Osteoblast (primary cell): ENCODE measurements around the gene FSHR. TPM values are rescaled to one million over a fixed set of nuclear protein-coding genes. Genes with fewer than 3 reads are reported as not detected.

Experiments used
- DNase-seq: peaks from one replicate; pipeline ENCODE4 v3.0.0; 2011; ENCODE audit warnings: low spot score, mixed read lengths; ENCODE audit not compliant: insufficient read length; ENCODE audit errors: missing footprints
- H2AFZ ChIP-seq: 2 replicates; pipeline ENCODE4 v1.6.0; 2011; ENCODE audit warnings: mild to moderate bottlenecking, low read length
- H3K27ac ChIP-seq: 2 replicates; pipeline ENCODE4 v1.5.1; 2011; ENCODE audit warnings: mild to moderate bottlenecking, low read depth, low read length, moderate library complexity
- H3K27me3 ChIP-seq: 2 replicates; pipeline ENCODE4 v1.6.0; 2012; ENCODE audit warnings: mild to moderate bottlenecking, control low read depth, inconsistent platforms, low read length, moderate library complexity; ENCODE audit not compliant: insufficient read depth
- H3K36me3 ChIP-seq: 2 replicates; pipeline ENCODE4 v1.5.1; 2011; ENCODE audit warnings: mild to moderate bottlenecking, low read length, control low read depth, moderate library complexity; ENCODE audit not compliant: insufficient read depth
- H3K4me1 ChIP-seq: 2 replicates; pipeline ENCODE4 v1.5.1; 2011; ENCODE audit warnings: mild to moderate bottlenecking, low read length, control low read depth, moderate library complexity; ENCODE audit not compliant: insufficient read depth
- H3K4me2 ChIP-seq: 2 replicates; pipeline ENCODE4 v1.6.0; 2011; ENCODE audit warnings: mild to moderate bottlenecking, low read length; ENCODE audit not compliant: insufficient read depth
- H3K4me3 ChIP-seq: fragments of 200-600 bp; sonication (generic); 3 replicates; pipeline ENCODE4 v1.5.1; 2012; ENCODE audit warnings: mild to moderate bottlenecking, low read length, inconsistent platforms; ENCODE audit not compliant: insufficient read depth
- H3K79me2 ChIP-seq: 2 replicates; pipeline ENCODE4 v1.6.0; 2012; ENCODE audit warnings: mild to moderate bottlenecking, low read length, control low read depth, inconsistent platforms; ENCODE audit not compliant: insufficient read depth
- H3K9me3 ChIP-seq: 2 replicates; pipeline ENCODE4 v1.5.1; 2011; ENCODE audit warnings: low read depth, low read length, control low read depth
- H4K20me1 ChIP-seq: 2 replicates; pipeline ENCODE4 v1.6.0; 2012; ENCODE audit warnings: mild to moderate bottlenecking, low read length, control low read depth; ENCODE audit not compliant: insufficient read depth
- CTCF ChIP-seq: IDR thresholded peaks from 2 replicates; pipeline ENCODE4 v1.5.1; 2011; ENCODE audit warnings: mild to moderate bottlenecking, low read depth, low read length, moderate library complexity; ENCODE audit errors: extremely low read depth
- total RNA-seq: library from RNA; depleted of rRNA; stranded (reverse); fragments of >200 nt; gene quantifications from 2 replicates; pipeline ENCODE4 v1.2.3, GENCODE V29; 2012

The FSHR gene
- 0.29 and 0.36 TPM in 2 replicates for total RNA-seq

GRCh38 chr2:49154140-49154539 lies at the start of gene FSHR:
Gene FSHR (minus strand): TSS chr2:49154515. CDS start chr2:49154417, 98 bp downstream.
- Histone ChIP-seq H3K36me3 (no peaks in the 10 kb centered on the region), H4K20me1 (no peaks in the 10 kb centered on the region), H3K4me3 (no peak within 1 kb of the TSS), H3K9me3 (no peaks in the 10 kb centered on the region), H3K4me1 (no peaks in the 10 kb centered on the region), H3K4me2 (no peak within 1 kb of the TSS), H3K27ac (no peak within 1 kb of the TSS), H3K79me2 (no peaks in the 10 kb centered on the region), H3K27me3 (no peaks in the 10 kb centered on the region), H2AFZ (no peak within 1 kb of the TSS)
- TF ChIP-seq CTCF, result no peak
- no peak for DNase-seq

GRCh38 chr2:49199266-49199665 lies 45.0 kb upstream of the FSHR start:
- no peak overlapping the region for H3K4me2 ChIP-seq
- H3K79me2 ChIP-seq, result no peaks in the 10 kb centered on the region

GRCh38 chr2:49194701-49195100 lies 40.4 kb upstream of the FSHR start:
- DNase-seq, result no peak
- H3K79me2 ChIP-seq, result no peaks in the 10 kb centered on the region
- H3K9me3 ChIP-seq, result no peaks in the 10 kb centered on the region

More at GRCh38 chr2:49199266-49199665, 45.0 kb upstream of the FSHR start:
- no peaks in the 10 kb centered on the region for H3K27me3 ChIP-seq
- H4K20me1 ChIP-seq, result no peaks in the 10 kb centered on the region
- no peak for TF ChIP-seq CTCF
- no peaks in the 10 kb centered on the region for H3K4me1 ChIP-seq
- no peaks in the 10 kb centered on the region for H3K9me3 ChIP-seq
- no peak overlapping the region for H3K4me3 ChIP-seq
- no peaks in the 10 kb centered on the region for H3K36me3 ChIP-seq
- H3K27ac ChIP-seq, result no peak overlapping the region
- no peak for DNase-seq
- no peak overlapping the region for H2AFZ ChIP-seq

GRCh38 chr2:49192036-49192435 lies 37.7 kb upstream of the FSHR start:
- Histone ChIP-seq H3K36me3 (no peaks in the 10 kb centered on the region), H3K9me3 (no peaks in the 10 kb centered on the region), H2AFZ (no peak overlapping the region), H3K79me2 (no peaks in the 10 kb centered on the region), H3K4me3 (no peak overlapping the region), H3K4me1 (no peaks in the 10 kb centered on the region), H4K20me1 (no peaks in the 10 kb centered on the region), H3K4me2 (no peak overlapping the region), H3K27ac (no peak overlapping the region), H3K27me3 (no peaks in the 10 kb centered on the region)
- DNase-seq, result no peak
- TF ChIP-seq CTCF, result no peak

More at GRCh38 chr2:49194701-49195100, 40.4 kb upstream of the FSHR start:
- no peaks in the 10 kb centered on the region for H3K4me1 ChIP-seq
- no peaks in the 10 kb centered on the region for H3K27me3 ChIP-seq
- no peak for TF ChIP-seq CTCF
- no peak overlapping the region for H3K4me2 ChIP-seq
- H2AFZ ChIP-seq, result no peak overlapping the region
- H3K27ac ChIP-seq, result no peak overlapping the region
- no peaks in the 10 kb centered on the region for H3K36me3 ChIP-seq
- no peak overlapping the region for H3K4me3 ChIP-seq
- no peaks in the 10 kb centered on the region for H4K20me1 ChIP-seq
